Head of caudate nucleus (tissue), 42 donors: ENCODE data around the gene C16orf54.
"Not testable (repeated sequence)": the region's sequence is repeated elsewhere in the genome, so short reads cannot be mapped to it uniquely, and the experiment has no call there.

Experiments
- DNase-seq, 42 donors: peaks; one replicate each; pipeline versions ENCODE4 v3.0.0 to v3.0.0-alpha.2; 2020 to 2021; ENCODE audit warnings: mixed read lengths in 7 of 42
- intact Hi-C: fragments of 100-400 bp; cut with DNase I; formaldehyde crosslinking; loops from one replicate; pipeline ENCODE4 v1.15.0; 2022

The C16orf54 gene

GRCh38 chr16:29719063-29719462 lies 26.7 kb downstream of the C16orf54 start:
- intact Hi-C loops: no loop called here
- DNase-seq: no peak

DNA sequence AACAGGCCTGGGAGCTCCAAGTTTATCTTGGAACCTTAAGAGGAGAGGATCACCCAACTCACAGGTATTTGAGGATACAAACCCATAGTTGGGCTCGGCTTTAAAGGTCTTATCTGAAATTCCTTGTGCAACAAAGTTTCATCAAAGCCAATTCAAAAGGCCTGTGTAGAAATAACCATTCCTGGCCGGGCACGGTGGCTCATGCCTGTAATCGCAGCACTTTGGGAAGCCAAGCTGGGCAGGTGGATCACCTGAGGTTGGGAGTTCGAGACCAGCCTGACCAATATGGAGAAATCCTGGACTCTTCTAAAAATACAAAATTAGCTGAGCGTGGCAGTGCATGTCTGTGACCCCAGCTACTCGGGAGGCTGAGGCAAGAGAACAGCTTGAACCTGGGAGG lies 28.7 kb downstream of the C16orf54 start:
- intact Hi-C loops: no loop called here

DNA sequence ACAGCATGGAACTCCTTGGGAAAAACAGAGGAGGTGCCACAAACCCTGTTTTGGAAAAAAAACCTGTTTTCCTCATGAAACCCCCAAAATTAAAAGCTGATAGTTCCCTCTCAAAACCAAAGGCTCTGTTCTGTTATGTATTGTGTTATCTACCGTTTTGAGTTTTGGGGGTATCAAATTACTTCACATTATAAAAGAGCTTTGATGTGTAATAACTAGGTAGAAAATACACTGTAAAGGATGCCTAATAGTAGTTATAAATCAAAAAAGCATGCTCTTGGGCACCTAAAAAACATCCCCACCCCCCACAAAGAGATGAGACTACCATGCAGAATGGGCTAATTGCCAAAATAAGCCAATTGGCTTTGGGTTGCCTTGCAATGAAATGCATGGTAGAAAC lies 30.8 kb downstream of the C16orf54 start:
- intact Hi-C loops: no loop called here
- DNase-seq: no peak

More for the DNA sequence above, 28.7 kb downstream of the C16orf54 start:
- DNase-seq: no peak

DNA sequence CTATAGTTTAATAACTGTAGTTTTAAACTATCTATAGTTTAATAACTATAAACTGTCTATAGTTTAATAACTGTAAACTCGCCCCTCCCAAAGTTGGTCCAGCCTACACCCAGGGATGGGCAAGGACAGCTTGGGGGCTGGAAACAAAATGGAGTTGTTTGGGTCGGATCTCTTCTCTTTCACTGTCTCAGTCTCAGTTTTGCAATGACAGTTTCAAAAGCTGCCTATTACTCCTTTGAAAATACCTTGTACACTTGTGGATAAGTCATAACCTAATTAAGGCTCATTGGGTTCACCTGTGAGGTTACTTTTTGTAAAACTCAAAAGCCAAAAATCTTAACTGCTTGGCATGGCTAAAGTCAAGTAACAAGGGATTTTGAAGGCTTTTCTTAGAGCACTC lies 31.4 kb downstream of the C16orf54 start:
- intact Hi-C loops: no loop called here
- no peak for DNase-seq

- intact Hi-C loops: no loop called here
- DNase-seq: no peak
Measured at GRCh38 chr16:29712809-29713208, 33.0 kb downstream of the C16orf54 start.

DNA sequence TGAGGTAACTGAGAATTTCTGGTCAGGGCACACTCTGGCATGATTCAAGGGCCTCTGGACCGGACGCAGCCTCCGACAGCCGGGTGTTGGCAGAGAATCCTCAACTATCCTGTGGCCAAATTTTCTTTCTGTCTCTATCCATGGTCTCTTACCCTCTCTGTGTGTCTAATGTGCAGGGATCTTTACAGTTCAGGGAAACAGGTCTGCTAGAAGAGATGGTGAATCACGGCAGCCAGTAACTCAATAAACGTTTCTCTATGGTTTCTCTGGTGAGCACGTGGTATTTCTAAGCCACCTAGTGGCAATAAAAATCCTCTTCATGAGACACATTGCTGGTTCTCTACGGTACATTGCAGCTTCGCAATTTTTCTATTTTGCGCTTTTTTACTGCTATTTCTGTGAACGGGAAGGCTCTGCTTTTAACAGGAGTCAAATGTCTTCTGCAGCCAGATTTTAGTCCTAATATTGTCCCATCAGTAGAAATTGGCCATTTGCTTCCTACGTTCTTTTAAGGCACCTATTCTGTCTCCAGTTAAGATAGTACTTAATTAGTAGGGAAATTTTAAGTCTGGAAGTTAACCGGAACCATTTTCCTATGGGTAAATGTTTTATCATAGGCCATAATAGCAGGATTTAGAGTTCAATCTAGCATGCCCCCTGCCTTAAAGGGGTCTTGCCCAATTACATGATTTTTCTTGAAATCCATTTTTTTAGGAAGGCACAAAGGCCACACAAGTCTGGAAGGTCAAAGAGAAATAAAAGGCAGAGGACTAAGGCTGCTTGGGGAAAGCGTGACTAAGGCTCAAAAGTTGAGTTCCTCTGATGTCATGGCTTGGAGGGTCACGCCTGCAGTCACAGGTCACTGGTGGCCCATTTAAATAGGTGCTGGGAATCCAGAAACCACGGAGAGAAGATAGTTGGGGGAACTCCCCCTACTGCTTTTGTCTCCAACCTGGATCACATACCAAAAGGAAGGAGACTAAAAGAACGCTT lies 35.3 kb downstream of the C16orf54 start:
- intact Hi-C loops: no loop called here
- peak in 30 of 42 donors; percentile 14 to 84 (median 61) for DNase-seq

- DNase-seq, intact Hi-C loops: not testable (repeated sequence)
Measured at GRCh38 chr16:29709657-29710056, 36.1 kb downstream of the C16orf54 start.

GRCh38 chr16:29708917-29709600 lies 36.7 kb downstream of the C16orf54 start:
- DNase-seq: no peak
- intact Hi-C loops: no loop called here

DNA sequence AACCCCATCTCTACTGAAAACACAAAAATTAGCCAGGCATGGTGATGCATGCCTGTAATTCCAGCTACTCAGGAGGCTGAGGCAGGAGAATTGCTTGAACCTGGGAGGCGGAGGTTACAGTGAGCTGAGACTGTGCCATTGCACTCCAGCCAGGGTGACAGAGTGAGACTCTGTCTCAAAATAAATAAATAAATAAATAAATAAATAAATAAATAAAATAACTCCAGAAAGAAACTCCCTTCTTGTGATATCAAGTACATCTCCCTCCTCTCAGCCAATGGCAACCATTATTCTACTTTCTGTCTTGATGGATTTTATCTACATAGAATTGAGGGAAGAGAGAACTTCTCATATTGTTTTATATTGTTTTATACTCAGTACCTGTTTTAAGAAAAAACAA lies 38.6 kb downstream of the C16orf54 start:
- intact Hi-C loops, DNase-seq: not testable (repeated sequence)

GRCh38 chr16:29705030-29705429 lies 40.8 kb downstream of the C16orf54 start:
- DNase-seq: no peak
- intact Hi-C loops: no loop called here

- intact Hi-C loops: no loop called here
- DNase-seq: no peak
Measured at GRCh38 chr16:29702269-29702668, 43.5 kb downstream of the C16orf54 start.

- intact Hi-C loops: no loop called here
- DNase-seq: no peak
Measured at GRCh38 chr16:29701214-29701555, 44.6 kb downstream of the C16orf54 start.

DNA sequence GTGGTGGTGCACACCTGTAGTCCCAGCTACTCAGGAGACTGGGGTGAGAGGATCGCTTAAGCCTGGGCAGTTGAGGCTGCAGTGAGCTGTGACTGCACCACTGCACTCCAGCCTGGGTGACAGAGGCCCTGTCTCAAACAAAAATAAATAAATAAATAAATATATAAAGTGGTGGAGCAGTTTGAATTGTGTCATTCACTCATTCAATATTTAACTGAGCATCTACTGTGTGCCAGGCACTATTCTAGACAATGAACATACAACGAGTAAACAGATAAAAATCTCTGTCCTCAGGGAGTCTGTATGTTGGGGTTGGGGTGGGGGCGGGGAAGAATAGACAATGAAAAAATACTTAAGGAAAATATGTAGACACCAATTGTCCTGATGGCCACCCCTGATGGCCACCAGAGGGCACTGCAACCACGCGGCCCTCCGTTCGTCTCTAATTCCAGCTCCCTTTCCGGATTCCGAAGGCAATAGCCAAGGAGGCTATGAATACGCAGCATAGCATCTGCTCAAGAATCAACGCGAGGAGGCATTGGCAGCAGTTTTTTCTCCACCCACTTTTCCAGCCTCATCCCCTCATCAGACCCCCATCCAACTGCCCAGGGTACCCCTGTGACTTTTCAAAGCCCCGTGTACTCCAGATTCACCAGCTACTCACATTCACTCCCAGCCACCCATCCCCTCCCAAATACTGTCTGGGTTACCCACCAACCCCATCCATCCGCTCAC lies 45.4 kb downstream of the C16orf54 start:
- intact Hi-C loops: no loop called here
- peak in 41 of 42 donors; percentile 25 to 85 (median 61) for DNase-seq

DNA sequence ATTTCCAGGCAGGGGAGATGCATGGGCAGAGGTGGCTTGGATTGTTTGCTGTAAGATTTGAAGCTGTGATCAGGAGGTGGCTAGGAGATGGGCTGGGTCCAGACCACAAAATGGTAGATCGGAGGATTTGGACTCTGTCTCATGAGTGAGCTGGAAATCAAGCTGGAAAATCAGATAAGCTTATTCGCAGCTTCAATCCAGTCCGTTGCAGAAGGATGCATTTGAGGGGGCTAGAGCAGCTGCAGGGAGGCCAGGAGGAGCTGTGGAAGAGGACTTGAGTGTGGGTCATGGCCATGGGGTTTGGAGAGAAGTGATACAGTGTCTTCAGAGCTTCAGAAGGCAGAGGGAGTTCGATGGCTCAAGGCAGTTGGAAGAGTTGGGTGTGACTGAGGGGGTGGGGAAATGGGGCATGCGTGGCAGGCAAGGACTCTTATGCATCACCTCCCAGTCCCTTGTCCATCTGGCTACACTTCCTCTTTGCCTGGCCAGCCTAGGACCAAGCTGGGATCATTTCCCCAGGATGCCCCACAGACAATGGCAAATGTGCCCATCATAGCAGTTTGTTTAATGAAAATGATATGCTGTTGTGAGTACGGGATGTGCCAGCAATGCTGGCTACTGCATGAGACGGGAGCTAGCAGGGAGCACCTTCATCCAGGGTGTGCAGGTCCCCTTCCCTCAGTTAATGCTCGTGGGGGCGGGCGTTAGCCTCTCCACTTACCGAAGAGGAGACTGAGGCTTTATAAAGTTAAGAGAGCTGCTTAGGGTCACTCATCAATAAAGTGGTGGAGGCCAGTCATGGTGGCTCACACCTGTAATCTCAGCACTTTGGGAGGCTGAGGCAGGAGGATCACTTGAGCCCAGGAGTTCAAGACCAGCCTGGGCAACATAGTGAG lies 46.2 kb downstream of the C16orf54 start:
- intact Hi-C loops: no loop called here
- DNase-seq: no peak

- intact Hi-C loops: no loop called here
- DNase-seq: no peak
Measured at GRCh38 chr16:29698484-29699323, 47.1 kb downstream of the C16orf54 start.

- intact Hi-C loops: no loop called here
- DNase-seq: no peak
Measured at GRCh38 chr16:29698042-29698441, 47.7 kb downstream of the C16orf54 start.

DNA sequence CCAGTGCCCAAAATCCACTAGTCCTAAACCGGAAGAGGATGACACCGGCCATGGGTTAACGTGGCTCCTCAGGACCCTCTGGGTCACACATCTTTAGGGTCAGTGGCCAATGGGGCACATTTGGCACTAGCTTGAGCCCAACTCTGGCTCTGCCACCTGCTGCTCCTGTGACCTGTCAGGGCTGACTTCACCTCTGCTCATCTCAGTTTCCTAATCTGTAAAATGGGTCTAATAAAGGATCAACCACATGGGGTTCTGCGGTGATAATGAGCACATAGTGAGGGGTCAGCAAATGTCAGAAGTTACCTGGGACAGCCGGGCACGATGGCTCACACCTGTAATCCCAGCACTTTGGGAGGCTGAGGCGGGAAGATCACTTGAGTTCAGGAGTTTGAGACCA lies 48.4 kb downstream of the C16orf54 start:
- no peak for DNase-seq
- intact Hi-C loops: no loop called here

GRCh38 chr16:29696881-29697331 lies 48.9 kb downstream of the C16orf54 start:
- intact Hi-C loops: no loop called here
- no peak for DNase-seq
